ENCODE data around the gene SPEM3.

The SPEM3 gene

DNA sequence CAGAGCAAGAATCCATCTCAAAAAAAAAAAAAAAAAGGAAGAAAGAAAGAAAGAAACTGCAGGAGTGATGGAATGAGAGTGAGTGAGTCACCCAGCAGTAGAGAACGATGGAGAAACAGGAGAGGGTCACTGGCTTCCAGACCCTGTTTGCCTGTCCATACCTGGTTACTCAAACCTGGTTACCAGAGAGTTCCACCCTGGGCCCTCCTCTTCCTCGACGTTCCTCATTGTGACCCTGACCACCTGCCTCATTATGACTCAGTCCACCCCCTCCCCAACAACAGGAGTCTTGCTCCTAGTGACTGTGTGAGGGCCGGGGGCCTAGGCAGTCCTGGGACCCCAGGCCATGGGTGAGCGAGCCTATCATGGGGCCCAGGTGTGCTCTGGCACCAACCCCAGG lies at the start of gene SPEM3:
SPEM3 (plus strand) TSS at position 301 of the 400 bp plus-strand sequence; CDS start at position 347, 46 bp downstream.
- H3K4me3 ChIP-seq (ENCODE audit: low read depth, low read length) = no peak within 1 kb of the TSS
- no peak for DNase-seq (ENCODE audit: low read depth)
- TF ChIP-seq, protein P1, sequence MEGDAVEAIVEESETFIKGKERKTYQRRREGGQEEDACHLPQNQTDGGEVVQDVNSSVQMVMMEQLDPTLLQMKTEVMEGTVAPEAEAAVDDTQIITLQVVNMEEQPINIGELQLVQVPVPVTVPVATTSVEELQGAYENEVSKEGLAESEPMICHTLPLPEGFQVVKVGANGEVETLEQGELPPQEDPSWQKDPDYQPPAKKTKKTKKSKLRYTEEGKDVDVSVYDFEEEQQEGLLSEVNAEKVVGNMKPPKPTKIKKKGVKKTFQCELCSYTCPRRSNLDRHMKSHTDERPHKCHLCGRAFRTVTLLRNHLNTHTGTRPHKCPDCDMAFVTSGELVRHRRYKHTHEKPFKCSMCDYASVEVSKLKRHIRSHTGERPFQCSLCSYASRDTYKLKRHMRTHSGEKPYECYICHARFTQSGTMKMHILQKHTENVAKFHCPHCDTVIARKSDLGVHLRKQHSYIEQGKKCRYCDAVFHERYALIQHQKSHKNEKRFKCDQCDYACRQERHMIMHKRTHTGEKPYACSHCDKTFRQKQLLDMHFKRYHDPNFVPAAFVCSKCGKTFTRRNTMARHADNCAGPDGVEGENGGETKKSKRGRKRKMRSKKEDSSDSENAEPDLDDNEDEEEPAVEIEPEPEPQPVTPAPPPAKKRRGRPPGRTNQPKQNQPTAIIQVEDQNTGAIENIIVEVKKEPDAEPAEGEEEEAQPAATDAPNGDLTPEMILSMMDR (IDR thresholded peaks at IDR 0.05; ENCODE audit: low read depth, low read length, missing control alignments) = no peak
- in situ Hi-C loops (cut with HindIII; ENCODE audit: low sequenced_read_pairs) = no loop called here

GRCh38 chr17:7379134-7379533 lies 49.5 kb upstream of the SPEM3 start:
- in situ Hi-C loops (cut with HindIII; ENCODE audit: low sequenced_read_pairs) = no loop called here
- H3K4me3 ChIP-seq (ENCODE audit: low read depth, low read length) = no peak overlapping the region
- TF ChIP-seq, protein P1 (IDR thresholded peaks at IDR 0.05; ENCODE audit: low read depth, low read length, missing control alignments) = no peak
- DNase-seq (ENCODE audit: low read depth) = no peak

DNA sequence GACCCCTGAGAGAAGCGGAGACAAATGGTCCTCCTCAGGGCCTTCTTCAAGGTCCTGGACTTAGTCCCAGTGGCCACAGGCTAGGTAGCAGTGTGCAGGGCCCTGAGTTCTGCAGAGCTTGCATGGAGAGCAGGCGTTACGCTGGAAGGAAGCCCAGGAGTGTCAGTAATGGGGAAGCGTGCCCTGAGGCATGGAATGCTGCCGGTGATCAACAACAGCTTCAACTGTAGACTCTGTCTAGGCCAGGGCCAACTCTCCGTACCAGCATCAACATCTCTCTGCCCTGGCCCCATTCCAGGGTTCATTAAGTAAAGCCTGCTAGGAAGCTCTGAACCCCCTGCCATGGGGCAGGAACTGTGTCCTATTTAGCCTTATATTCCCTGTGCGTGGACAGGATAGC lies 48.3 kb upstream of the SPEM3 start:
- no peak for DNase-seq (ENCODE audit: low read depth)
- no peak overlapping the region for H3K4me3 ChIP-seq (ENCODE audit: low read depth, low read length)
- TF ChIP-seq, protein P1 (IDR thresholded peaks at IDR 0.05; ENCODE audit: low read depth, low read length, missing control alignments) = no peak
- in situ Hi-C loops (cut with HindIII; ENCODE audit: low sequenced_read_pairs) = no loop called here

DNA sequence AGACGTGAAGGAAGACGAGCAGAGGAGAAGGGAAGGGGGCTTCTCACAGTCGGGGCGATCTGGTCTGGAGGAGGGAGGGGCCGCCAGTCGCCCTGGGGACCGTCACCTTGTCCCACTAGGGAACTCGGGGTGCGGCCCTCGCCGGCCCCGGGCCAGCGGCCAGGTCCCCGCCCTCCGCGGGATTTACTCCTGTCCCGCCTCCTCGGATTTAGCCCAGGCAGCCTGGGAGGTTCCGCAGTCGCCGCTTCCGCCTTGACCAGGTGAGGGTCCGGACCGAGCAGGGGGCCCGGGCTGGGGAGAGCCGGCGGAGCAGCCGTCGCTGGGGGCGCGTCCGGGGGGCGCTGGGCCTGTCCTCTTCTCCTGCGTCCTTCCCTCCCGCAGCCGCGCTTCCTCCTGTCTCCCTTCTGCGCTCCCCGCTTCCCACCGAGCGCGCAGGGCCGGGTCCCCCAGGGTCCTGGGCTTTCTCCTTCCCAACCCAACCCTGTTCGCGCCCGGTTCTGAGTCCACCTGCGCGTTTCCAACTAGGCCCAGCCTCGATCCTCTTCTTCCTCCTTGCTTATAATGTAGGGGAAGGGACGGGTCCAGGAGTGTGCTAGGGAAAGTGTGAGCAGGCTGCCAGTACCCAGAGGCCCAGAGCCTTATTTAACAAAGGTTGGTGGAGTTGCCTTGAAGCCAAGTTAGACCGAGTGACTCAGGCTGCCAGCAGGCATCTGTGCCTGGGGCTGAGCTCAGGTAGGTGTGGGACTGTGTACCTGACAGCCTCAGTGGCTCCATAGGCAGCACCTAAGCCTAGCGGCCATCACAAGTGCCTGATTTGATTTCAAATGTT lies 47.6 kb upstream of the SPEM3 start, which contains the start of gene TNK1:
TNK1 (plus strand) TSS at position 235 of the 829 bp plus-strand sequence. CDS start 1,838 bp downstream, outside the sequence.
- in situ Hi-C loops (cut with HindIII; ENCODE audit: low sequenced_read_pairs) = no loop called here
- TF ChIP-seq, protein P1 (IDR thresholded peaks at IDR 0.05; ENCODE audit: low read depth, low read length, missing control alignments) = no peak
- no peak for DNase-seq (ENCODE audit: low read depth)
- H3K4me3 ChIP-seq (ENCODE audit: low read depth, low read length) = peak within 1 kb of the TSS; percentile 28

DNA sequence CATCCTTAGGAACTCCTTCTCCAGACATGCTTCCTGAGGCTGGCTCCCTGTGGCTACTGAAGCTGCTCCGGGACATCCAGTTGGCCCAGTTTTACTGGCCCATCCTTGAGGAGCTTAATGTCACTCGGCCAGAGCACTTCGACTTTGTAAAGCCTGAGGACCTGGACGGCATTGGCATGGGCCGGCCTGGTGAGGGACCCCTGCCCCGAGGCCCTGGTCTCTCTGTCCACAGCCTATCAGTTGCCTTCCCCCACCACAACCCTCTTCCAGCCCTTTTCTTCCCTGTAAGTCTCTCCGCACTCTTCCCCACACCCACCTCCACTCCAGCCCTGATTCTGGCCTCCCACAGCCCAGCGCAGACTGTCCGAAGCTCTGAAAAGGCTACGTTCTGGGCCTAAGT lies 45.8 kb upstream of the SPEM3 start:
- no peak for DNase-seq (ENCODE audit: low read depth)
- in situ Hi-C loops (cut with HindIII; ENCODE audit: low sequenced_read_pairs) = no loop called here
- H3K4me3 ChIP-seq (ENCODE audit: low read depth, low read length) = no peak overlapping the region

DNA sequence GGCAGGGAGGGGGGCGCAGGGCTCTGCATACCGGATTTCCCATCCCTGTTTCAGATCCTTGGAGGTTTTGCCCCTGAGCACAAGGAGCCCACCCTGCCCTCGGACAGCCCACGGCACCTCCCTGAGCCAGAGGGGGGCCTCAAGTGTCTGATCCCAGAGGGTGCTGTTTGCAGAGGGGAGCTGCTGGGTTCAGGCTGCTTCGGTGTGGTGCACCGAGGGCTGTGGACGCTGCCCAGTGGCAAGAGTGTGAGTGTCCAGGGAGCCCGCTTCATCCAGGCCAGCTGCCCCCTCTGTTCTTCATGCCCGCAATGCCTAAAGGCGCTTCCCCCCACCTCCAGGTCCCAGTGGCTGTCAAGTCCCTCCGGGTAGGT lies 45.3 kb upstream of the SPEM3 start:
- DNase-seq (ENCODE audit: low read depth) = no peak
- no peak overlapping the region for H3K4me3 ChIP-seq (ENCODE audit: low read depth, low read length)
- TF ChIP-seq, protein P1 (IDR thresholded peaks at IDR 0.05; ENCODE audit: low read depth, low read length, missing control alignments) = no peak
- in situ Hi-C loops (cut with HindIII; ENCODE audit: low sequenced_read_pairs) = no loop called here

More for the DNA sequence above, 45.8 kb upstream of the SPEM3 start:
- TF ChIP-seq, protein P1 (IDR thresholded peaks at IDR 0.05; ENCODE audit: low read depth, low read length, missing control alignments) = no peak

Measured in astrocyte of the cerebellum (primary cell).